ENCODE data around the gene EDEM3. TPM values are rescaled to one million over a fixed set of nuclear protein-coding genes. Genes with fewer than 3 reads are reported as not detected.
"Not testable (repeated sequence)": the region's sequence is repeated elsewhere in the genome, so short reads cannot be mapped to it uniquely, and the experiment has no call there.

EDEM3 gene
- total RNA-seq, 1 donor from 2014 or later: 15.3 TPM

DNA sequence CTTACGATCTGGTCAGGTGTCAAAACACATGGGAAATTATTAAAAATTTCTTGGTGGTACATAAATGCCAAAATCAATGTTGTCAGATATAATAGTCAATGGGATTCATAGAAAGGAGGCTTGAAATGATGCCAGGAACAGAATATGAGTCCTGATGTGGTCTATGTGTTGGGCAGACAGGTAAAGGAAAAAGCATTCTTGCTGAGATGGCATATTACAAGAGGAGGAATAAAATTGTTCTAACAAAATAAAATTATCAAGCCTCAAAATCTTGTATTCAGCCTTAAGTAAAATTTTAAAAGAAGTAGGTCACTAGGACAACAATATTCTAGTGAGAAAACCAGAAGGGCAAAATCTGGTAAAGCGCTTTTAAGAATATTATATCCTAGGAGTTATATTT, 30.9 kb upstream of the EDEM3 start:
- no peak for DNase-seq (ENCODE audit: low read depth)
- TF ChIP-seq, protein P1, sequence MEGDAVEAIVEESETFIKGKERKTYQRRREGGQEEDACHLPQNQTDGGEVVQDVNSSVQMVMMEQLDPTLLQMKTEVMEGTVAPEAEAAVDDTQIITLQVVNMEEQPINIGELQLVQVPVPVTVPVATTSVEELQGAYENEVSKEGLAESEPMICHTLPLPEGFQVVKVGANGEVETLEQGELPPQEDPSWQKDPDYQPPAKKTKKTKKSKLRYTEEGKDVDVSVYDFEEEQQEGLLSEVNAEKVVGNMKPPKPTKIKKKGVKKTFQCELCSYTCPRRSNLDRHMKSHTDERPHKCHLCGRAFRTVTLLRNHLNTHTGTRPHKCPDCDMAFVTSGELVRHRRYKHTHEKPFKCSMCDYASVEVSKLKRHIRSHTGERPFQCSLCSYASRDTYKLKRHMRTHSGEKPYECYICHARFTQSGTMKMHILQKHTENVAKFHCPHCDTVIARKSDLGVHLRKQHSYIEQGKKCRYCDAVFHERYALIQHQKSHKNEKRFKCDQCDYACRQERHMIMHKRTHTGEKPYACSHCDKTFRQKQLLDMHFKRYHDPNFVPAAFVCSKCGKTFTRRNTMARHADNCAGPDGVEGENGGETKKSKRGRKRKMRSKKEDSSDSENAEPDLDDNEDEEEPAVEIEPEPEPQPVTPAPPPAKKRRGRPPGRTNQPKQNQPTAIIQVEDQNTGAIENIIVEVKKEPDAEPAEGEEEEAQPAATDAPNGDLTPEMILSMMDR (conservative IDR thresholded peaks at IDR 0.05; ENCODE audit: low read depth, low read length): no peak
- H3K4me3 ChIP-seq (ENCODE audit: low read depth, low read length): no peak overlapping the region

- DNase-seq (ENCODE audit: low read depth); H3K4me3 ChIP-seq (ENCODE audit: low read depth, low read length): not testable (repeated sequence)
Observed at GRCh38 chr1:184783723-184784122, 29.1 kb upstream of the EDEM3 start.

GRCh38 chr1:184781941-184782340, 27.3 kb upstream of the EDEM3 start:
- no peak for DNase-seq (ENCODE audit: low read depth)
- H3K4me3 ChIP-seq (ENCODE audit: low read depth, low read length): no peak overlapping the region
- TF ChIP-seq, protein P1 (conservative IDR thresholded peaks at IDR 0.05; ENCODE audit: low read depth, low read length): no peak

GRCh38 chr1:184775885-184776284, 21.2 kb upstream of the EDEM3 start:
- no peak overlapping the region for H3K4me3 ChIP-seq (ENCODE audit: low read depth, low read length)
- DNase-seq (ENCODE audit: low read depth): no peak
- TF ChIP-seq, protein P1 (conservative IDR thresholded peaks at IDR 0.05; ENCODE audit: low read depth, low read length): no peak

GRCh38 chr1:184775329-184775728, 20.7 kb upstream of the EDEM3 start:
- H3K4me3 ChIP-seq (ENCODE audit: low read depth, low read length): no peak overlapping the region
- DNase-seq (ENCODE audit: low read depth): no peak
- TF ChIP-seq, protein P1 (conservative IDR thresholded peaks at IDR 0.05; ENCODE audit: low read depth, low read length): no peak

GRCh38 chr1:184773762-184774320, 19.2 kb upstream of the EDEM3 start:
- DNase-seq (ENCODE audit: low read depth): no peak
- TF ChIP-seq, protein P1 (conservative IDR thresholded peaks at IDR 0.05; ENCODE audit: low read depth, low read length): no peak
- H3K4me3 ChIP-seq (ENCODE audit: low read depth, low read length): no peak overlapping the region

DNA sequence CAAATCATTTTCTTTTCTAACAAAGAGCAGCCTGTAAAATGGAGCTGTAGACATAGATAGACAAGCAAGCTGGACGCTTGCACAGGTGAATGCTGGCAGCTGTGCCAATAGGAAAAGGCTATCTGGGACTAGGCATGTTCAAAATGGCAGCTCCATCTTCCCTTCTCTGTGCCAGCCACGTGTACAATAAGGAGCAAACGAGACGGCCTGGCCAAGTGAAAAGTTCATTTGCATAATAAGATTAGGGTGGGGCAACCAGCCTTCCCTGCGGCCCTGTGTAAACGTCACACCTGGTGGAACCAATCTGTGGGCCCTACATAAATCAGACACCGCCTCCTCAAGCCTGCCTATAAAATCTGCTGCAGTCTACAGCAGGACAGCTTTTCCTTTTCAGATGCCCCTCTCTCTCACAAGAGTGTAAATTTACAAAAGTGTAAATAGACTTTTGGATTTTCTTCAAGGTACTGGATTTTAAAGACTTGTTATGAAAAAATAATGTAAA, 16.6 kb upstream of the EDEM3 start:
- no peak overlapping the region for H3K4me3 ChIP-seq (ENCODE audit: low read depth, low read length)
- DNase-seq (ENCODE audit: low read depth): no peak
- TF ChIP-seq, protein P1 (conservative IDR thresholded peaks at IDR 0.05; ENCODE audit: low read depth, low read length): no peak
